ENCODE data around the gene DNAH7. TPM values are rescaled to one million over a fixed set of nuclear protein-coding genes. Genes with fewer than 3 reads are reported as not detected.

DNAH7 gene
- not detected in 2 replicates for total RNA-seq

DNA sequence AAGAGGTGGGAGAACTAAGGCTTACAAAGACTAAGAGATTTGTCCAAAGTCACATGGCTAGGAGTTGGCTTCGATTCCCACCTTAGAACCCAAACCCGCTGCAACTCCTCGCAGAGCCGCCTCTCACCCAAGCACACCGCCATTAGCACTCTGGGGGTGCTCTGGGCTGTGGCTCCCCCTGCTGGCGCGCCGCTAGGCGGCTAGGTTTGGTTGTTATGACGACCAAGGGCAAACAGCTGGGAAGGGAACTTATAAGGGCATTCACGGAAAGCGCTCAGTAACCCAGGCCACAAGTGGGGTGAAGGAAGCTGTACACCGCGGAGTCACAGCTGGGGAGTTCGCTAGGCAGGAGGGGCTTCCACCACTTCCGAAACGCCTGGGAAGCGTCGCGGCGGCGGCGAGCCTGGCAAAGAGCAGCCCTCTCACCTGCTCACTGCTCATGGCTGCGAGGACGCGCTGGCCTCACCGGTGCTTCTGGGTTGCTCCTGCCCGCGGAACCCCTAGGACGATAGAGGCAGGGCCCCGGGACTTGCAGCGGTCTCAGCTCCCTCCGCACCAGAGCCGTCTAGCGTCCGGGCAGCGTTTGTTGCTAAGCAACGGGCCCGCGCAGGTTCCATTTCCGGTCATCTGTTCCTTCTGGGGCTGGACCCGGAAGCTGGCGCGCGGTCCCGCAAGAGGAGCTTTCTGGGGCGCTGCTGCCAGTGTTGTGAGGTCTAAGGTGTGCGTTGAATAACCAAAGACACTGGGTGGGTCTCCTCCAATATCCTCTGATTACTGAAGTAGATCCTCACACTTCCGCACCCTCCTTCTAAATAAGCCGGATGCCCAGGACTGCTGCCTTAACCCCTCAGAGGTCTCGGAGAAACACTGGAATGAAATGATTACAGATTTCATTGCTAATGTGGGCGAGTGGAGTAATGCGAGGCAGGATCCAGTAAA is at the start of gene DNAH7:
TSS of gene DNAH7 (minus strand) at position 567 of the 939 bp plus-strand sequence. CDS start at position 441, 126 bp downstream.
- peak within 1 kb of the TSS; percentile 81 for H3K27ac Mint-ChIP-seq
- H3K27me3 Mint-ChIP-seq = peaks cover 26% of the 10 kb centered on the region
- H3K36me3 Mint-ChIP-seq (ENCODE audit: low read depth) = no peaks in the 10 kb centered on the region
- H3K9me3 Mint-ChIP-seq = no peaks in the 10 kb centered on the region
- peaks cover 7% of the 10 kb centered on the region for H3K4me1 Mint-ChIP-seq
- peak within 1 kb of the TSS; percentile 88 for H3K4me3 Mint-ChIP-seq
- intact Hi-C loops (cut with micrococcal nuclease) = loop anchor here (1.0 to 10.0 kb wide), 5 partner anchors 410 to 1901 kb away; partner anchors contain the start of gene CCDC150
- peak; percentile 98 for DNase-seq

- Mint-ChIP-seq H3K9me3 (peaks cover 4% of the 10 kb centered on the region), H3K27ac (no peak overlapping the region), H3K4me3 (no peak overlapping the region), H3K4me1 (peaks cover 11% of the 10 kb centered on the region), H3K27me3 (peaks cover 2% of the 10 kb centered on the region), H3K36me3 (ENCODE audit: low read depth) (peaks cover 2% of the 10 kb centered on the region)
- DNase-seq = no peak
- intact Hi-C loops (cut with micrococcal nuclease) = no loop called here
These were observed 48.6 kb upstream of the DNAH7 start for GRCh38 chr2:196117214-196117705.

GRCh38 chr2:196113061-196113974 is 44.7 kb upstream of the DNAH7 start:
- Mint-ChIP-seq H3K36me3 (ENCODE audit: low read depth) (no peaks in the 10 kb centered on the region), H3K4me3 (no peak overlapping the region), H3K9me3 (no peaks in the 10 kb centered on the region), H3K4me1 (peaks cover 11% of the 10 kb centered on the region), H3K27ac (no peak overlapping the region), H3K27me3 (no peaks in the 10 kb centered on the region)
- DNase-seq = no peak
- intact Hi-C loops (cut with micrococcal nuclease) = no loop called here

- no peaks in the 10 kb centered on the region for H3K36me3 Mint-ChIP-seq (ENCODE audit: low read depth)
- intact Hi-C loops (cut with micrococcal nuclease) = no loop called here
- peaks cover 11% of the 10 kb centered on the region for H3K4me1 Mint-ChIP-seq
- H3K27ac Mint-ChIP-seq = no peak overlapping the region
- no peak overlapping the region for H3K4me3 Mint-ChIP-seq
- no peaks in the 10 kb centered on the region for H3K27me3 Mint-ChIP-seq
- no peaks in the 10 kb centered on the region for H3K9me3 Mint-ChIP-seq
- DNase-seq = no peak
These were observed 43.9 kb upstream of the DNAH7 start for GRCh38 chr2:196112418-196113034.

- intact Hi-C loops (cut with micrococcal nuclease) = no loop called here
- DNase-seq = no peak
- Mint-ChIP-seq H3K27ac (no peak overlapping the region), H3K4me1 (peaks cover 14% of the 10 kb centered on the region), H3K4me3 (no peak overlapping the region), H3K27me3 (no peaks in the 10 kb centered on the region), H3K36me3 (ENCODE audit: low read depth) (no peaks in the 10 kb centered on the region), H3K9me3 (no peaks in the 10 kb centered on the region)
These were observed 40.0 kb upstream of the DNAH7 start for GRCh38 chr2:196108604-196109003.

DNA sequence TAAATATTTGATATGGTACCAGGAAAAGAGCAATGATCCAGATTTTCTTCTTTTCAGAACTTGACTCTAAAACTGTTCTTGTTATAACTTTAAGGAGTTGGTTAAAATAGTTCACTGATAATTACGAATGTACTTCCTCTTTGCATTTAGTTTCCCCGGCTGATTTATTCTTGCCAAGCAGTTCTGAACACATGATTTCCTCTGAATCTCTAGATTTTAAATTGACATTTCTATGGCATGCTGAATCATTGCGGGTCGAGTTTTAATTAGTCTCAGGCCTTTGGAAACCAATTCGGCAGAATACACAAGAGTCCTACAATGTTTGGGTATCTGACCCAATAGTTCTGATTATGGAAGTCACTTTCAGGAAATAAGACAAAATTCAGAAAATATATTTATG is 37.3 kb upstream of the DNAH7 start:
- DNase-seq = no peak
- H3K4me1 Mint-ChIP-seq = peaks cover 14% of the 10 kb centered on the region
- intact Hi-C loops (cut with micrococcal nuclease) = no loop called here
- no peak overlapping the region for H3K4me3 Mint-ChIP-seq
- peaks cover 5% of the 10 kb centered on the region for H3K9me3 Mint-ChIP-seq
- no peak overlapping the region for H3K27ac Mint-ChIP-seq
- no peaks in the 10 kb centered on the region for H3K27me3 Mint-ChIP-seq
- H3K36me3 Mint-ChIP-seq (ENCODE audit: low read depth) = no peaks in the 10 kb centered on the region

DNA sequence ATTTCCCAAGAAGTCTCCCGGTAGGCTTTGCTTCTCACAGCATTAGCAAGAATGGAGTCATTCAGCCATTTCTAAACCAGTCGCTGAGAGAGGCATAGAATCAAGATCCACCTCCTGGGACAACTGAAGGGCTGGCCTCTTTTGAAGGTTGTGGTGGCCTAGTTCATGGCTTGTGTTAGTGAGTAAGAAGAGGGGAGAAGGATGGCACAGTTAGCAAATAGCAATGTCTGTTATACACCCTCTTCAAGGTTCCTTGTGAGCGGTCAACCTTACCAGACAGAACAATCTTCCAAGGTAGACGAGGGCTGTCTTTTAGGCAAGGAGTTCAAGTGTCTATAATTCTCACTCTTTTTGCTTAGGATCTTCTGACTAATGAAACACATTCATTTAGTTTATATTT is 35.4 kb upstream of the DNAH7 start:
- peaks cover 6% of the 10 kb centered on the region for H3K9me3 Mint-ChIP-seq
- no peaks in the 10 kb centered on the region for H3K36me3 Mint-ChIP-seq (ENCODE audit: low read depth)
- intact Hi-C loops (cut with micrococcal nuclease) = no loop called here
- no peak overlapping the region for H3K4me3 Mint-ChIP-seq
- no peak overlapping the region for H3K27ac Mint-ChIP-seq
- H3K4me1 Mint-ChIP-seq = peaks cover 17% of the 10 kb centered on the region
- no peak for DNase-seq
- H3K27me3 Mint-ChIP-seq = no peaks in the 10 kb centered on the region

- Mint-ChIP-seq H3K27me3 (no peaks in the 10 kb centered on the region), H3K9me3 (peaks cover 11% of the 10 kb centered on the region), H3K4me1 (peaks cover 17% of the 10 kb centered on the region), H3K4me3 (no peak overlapping the region), H3K27ac (no peak overlapping the region), H3K36me3 (ENCODE audit: low read depth) (no peaks in the 10 kb centered on the region)
- DNase-seq = no peak
- intact Hi-C loops (cut with micrococcal nuclease) = no loop called here
These were observed 35.0 kb upstream of the DNAH7 start for GRCh38 chr2:196103626-196104025.

GRCh38 chr2:196101325-196101991 is 32.8 kb upstream of the DNAH7 start:
- Mint-ChIP-seq H3K27me3 (no peaks in the 10 kb centered on the region), H3K4me1 (peaks cover 17% of the 10 kb centered on the region), H3K36me3 (ENCODE audit: low read depth) (no peaks in the 10 kb centered on the region), H3K9me3 (peaks cover 12% of the 10 kb centered on the region), H3K4me3 (no peak overlapping the region), H3K27ac (peak overlapping the region; percentile 55)
- intact Hi-C loops (cut with micrococcal nuclease) = no loop called here
- no peak for DNase-seq

DNA sequence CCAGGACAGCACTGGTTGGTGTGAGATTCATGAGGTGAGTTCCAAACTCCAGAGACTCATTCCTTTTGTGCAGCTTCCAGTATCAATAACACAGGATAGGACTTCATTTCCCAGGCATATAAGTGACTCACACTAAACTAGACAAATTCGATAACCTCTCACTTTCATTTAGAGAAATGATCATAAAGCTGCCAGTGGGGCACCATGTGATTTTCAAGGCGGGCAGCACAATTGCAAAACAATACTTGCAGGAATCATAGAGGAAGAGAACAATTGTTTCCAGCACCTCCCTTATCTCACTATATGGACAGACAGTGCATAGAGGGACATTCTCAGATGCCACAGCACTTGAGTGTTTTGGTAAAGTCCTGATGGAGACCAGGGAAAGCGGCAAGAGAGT is 31.3 kb upstream of the DNAH7 start:
- Mint-ChIP-seq H3K27me3 (no peaks in the 10 kb centered on the region), H3K4me3 (no peak overlapping the region), H3K9me3 (peaks cover 12% of the 10 kb centered on the region), H3K36me3 (ENCODE audit: low read depth) (no peaks in the 10 kb centered on the region), H3K27ac (no peak overlapping the region), H3K4me1 (peaks cover 12% of the 10 kb centered on the region)
- intact Hi-C loops (cut with micrococcal nuclease) = no loop called here
- DNase-seq = no peak

GRCh38 chr2:196097864-196098660 is 29.4 kb upstream of the DNAH7 start:
- no peak for DNase-seq
- Mint-ChIP-seq H3K9me3 (peaks cover 25% of the 10 kb centered on the region), H3K4me3 (no peak overlapping the region), H3K4me1 (peaks cover 12% of the 10 kb centered on the region), H3K27me3 (no peaks in the 10 kb centered on the region), H3K36me3 (ENCODE audit: low read depth) (peaks cover 4% of the 10 kb centered on the region), H3K27ac (no peak overlapping the region)
- intact Hi-C loops (cut with micrococcal nuclease) = no loop called here

DNA sequence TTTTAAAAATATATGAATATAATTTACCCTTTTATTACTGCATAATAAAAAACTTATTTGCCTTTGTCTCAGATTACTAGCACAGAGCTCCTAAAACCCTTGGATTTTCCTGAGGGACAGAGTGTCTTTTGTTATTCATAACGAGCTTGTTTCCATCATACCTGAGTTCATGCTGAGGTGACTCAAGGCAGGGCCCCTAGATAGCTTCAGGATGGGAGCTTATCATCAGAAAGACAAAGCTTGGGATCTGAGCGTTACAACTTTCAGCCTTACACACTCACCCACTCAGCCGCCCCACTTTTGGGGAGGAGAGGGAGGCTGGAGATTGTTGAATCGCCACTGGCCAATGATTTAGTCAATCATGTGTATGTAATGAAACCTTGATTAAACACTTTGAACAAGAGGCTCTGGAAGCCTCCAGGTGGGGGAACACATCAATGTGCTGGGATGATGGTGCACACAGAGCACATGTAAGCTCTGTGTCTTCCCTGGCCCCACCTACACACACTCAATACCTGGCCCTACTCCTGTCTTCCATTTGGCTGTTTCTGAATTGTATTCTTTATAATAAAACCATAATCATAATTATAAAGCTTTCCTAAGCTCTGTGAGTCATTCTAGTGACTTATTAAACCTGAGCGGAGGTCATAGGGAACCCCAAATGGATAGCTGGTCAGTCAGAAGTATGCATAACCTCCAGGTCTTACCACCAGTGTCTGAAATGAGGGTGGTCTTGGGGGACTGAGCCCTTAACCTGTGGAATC is 28.5 kb upstream of the DNAH7 start:
- Mint-ChIP-seq H3K9me3 (peaks cover 24% of the 10 kb centered on the region), H3K4me1 (peaks cover 12% of the 10 kb centered on the region), H3K27me3 (no peaks in the 10 kb centered on the region), H3K27ac (no peak overlapping the region), H3K36me3 (ENCODE audit: low read depth) (peaks cover 8% of the 10 kb centered on the region), H3K4me3 (no peak overlapping the region)
- intact Hi-C loops (cut with micrococcal nuclease) = no loop called here
- no peak for DNase-seq
